GM12878 (cell line): ENCODE data around the gene TRAPPC6A. TPM values are rescaled to one million over a fixed set of nuclear protein-coding genes. Genes with fewer than 3 reads are reported as not detected.

Source experiments
- BCLAF1 ChIP-seq: fragments of 450-650 bp; IDR thresholded peaks from 2 replicates; pipeline ENCODE4 v1.6.1; 2017; ENCODE audit warnings: antibody characterized with exemption, mild to moderate bottlenecking, moderate library complexity
- BMI1 ChIP-seq: fragments of 450-650 bp; IDR thresholded peaks from 2 replicates; pipeline ENCODE4 v1.6.1; 2016; ENCODE audit warnings: mild to moderate bottlenecking, moderate library complexity, borderline replicate concordance
- DPF2 ChIP-seq: fragments of 450-650 bp; IDR thresholded peaks from 2 replicates; pipeline ENCODE4 v1.6.1; 2017; ENCODE audit warnings: mild to moderate bottlenecking
- EED ChIP-seq: sonication (generic); IDR thresholded peaks from 2 replicates; pipeline ENCODE4 v1.6.1; 2016; ENCODE audit warnings: antibody characterized with exemption, low read depth
- FOS ChIP-seq: IDR thresholded peaks from 3 replicates; pipeline ENCODE4 v1.6.1; 2011; ENCODE audit warnings: borderline replicate concordance; ENCODE audit not compliant: insufficient read length; ENCODE audit errors: extremely low read depth
- FOXK2 ChIP-seq: fragments of 450-650 bp; IDR thresholded peaks from 2 replicates; pipeline ENCODE4 v1.6.1; 2017; ENCODE audit warnings: mild to moderate bottlenecking, moderate library complexity
- GATAD2B ChIP-seq: fragments of 450-650 bp; conservative IDR thresholded peaks from 2 replicates; pipeline ENCODE4 v1.6.1; 2017; ENCODE audit warnings: low read depth, mild to moderate bottlenecking, moderate library complexity
- LARP7 ChIP-seq: fragments of 450-650 bp; IDR thresholded peaks from 2 replicates; pipeline ENCODE4 v1.6.1; 2017; ENCODE audit warnings: mild to moderate bottlenecking
- NFYB ChIP-seq: IDR thresholded peaks from 2 replicates; pipeline ENCODE4 v1.6.1; 2011; ENCODE audit warnings: low read depth, mild to moderate bottlenecking, low read length, improper control_type of control experiment, moderate library complexity; ENCODE audit not compliant: insufficient read depth
- PAX8 ChIP-seq: fragments of 450-650 bp; IDR thresholded peaks from 2 replicates; pipeline ENCODE4 v1.6.1; 2017; ENCODE audit warnings: mild to moderate bottlenecking, moderate library complexity
- PKNOX1 ChIP-seq: fragments of 450-650 bp; IDR thresholded peaks from 2 replicates; pipeline ENCODE4 v1.6.1; 2016; ENCODE audit warnings: mild to moderate bottlenecking
- POLR2A ChIP-seq: IDR thresholded peaks from 2 replicates; pipeline ENCODE4 v1.6.1; 2011; ENCODE audit warnings: low read depth, mild to moderate bottlenecking, low read length
- RELA ChIP-seq: fragments of 450-650 bp; IDR thresholded peaks from 2 replicates; pipeline ENCODE4 v1.8.0; 2014; ENCODE audit warnings: borderline replicate concordance; ENCODE audit not compliant: partially characterized antibody
- SMAD5 ChIP-seq: IDR thresholded peaks from 2 replicates; pipeline ENCODE4 v1.6.1; 2016; ENCODE audit warnings: antibody characterized with exemption, low read depth
- ZNF217 ChIP-seq: fragments of 450-650 bp; IDR thresholded peaks from 2 replicates; pipeline ENCODE4 v1.6.1; 2017; ENCODE audit warnings: antibody characterized with exemption, mild to moderate bottlenecking
- ZSCAN29 ChIP-seq: fragments of 450-650 bp; IDR thresholded peaks from 2 replicates; pipeline ENCODE4 v1.6.1; 2017; ENCODE audit warnings: mild to moderate bottlenecking, moderate library complexity
- ZZZ3 ChIP-seq: IDR thresholded peaks from 2 replicates; pipeline ENCODE4 v1.6.1; 2011; ENCODE audit warnings: low read depth; ENCODE audit not compliant: control insufficient read depth, insufficient read length
- polyA plus RNA-seq, 11 experiments: library from polyadenylated mRNA; depleted of rRNA in 4 of 11; unstranded in 6 of 11; stranded (reverse) in 5 of 11; fragments of >200 nt; fragmentation: Nextera tagmentation in 4 of 11; fragmentation: Illumina TruSeq in 1 of 11; extraction: Ambion mirVana in 4 of 11; extraction: Trizol in 1 of 11; gene quantifications; 1 replicate in 1 of 11; 2 replicates in 10 of 11; pipeline versions ENCODE4 v1.2.1 to v1.2.3, GENCODE V29; 2011 to 2016; ENCODE audit warnings: inconsistent platforms in 2 of 11, missing spikeins in 2 of 11, low read depth in 1 of 11
- total RNA-seq, 4 experiments: library from RNA; depleted of rRNA in 3 of 4; stranded (reverse); fragments of >200 nt in 3 of 4; fragmentation: Illumina TruSeq in 1 of 4; extraction: Trizol in 1 of 4; gene quantifications; 2 replicates each; pipeline versions ENCODE4 v1.2.1 to v1.2.3, GENCODE V29; 2013 to 2021
- TF ChIP-seq, protein P1 (sequence below): fragments of 450-650 bp; IDR thresholded peaks from 2 replicates; pipeline ENCODE4 v1.6.1; 2018; ENCODE audit warnings: borderline replicate concordance, mild to moderate bottlenecking; ENCODE audit not compliant: partially characterized antibody
- TF ChIP-seq, protein P2 (sequence below): fragments of 450-650 bp; IDR thresholded peaks from 2 replicates; pipeline ENCODE4 v1.6.1; 2017; ENCODE audit warnings: mild to moderate bottlenecking, moderate library complexity

TRAPPC6A gene
- total and polyA plus RNA-seq, 10 of the 15 experiments (the other 5 are each of a cell fraction or from before 2014, with no cell fraction given), result 1.8 to 83.9 (median 35.8) TPM

GRCh38 chr19:45178262-45179071, 430 bp upstream of the TRAPPC6A start, which contains the start of gene BLOC1S3 (continued):
- TF ChIP-seq FOXK2 (peak; percentile 92), BMI1 (no peak), RELA (no peak), EED (no peak), SMAD5 (no peak), ZNF217 (no peak), DPF2 (peak; percentile 43; the same call in 1 of the 2 replicates), PKNOX1 (peak; percentile 97), NFYB (peak; percentile 82), PAX8 (no peak), ZSCAN29 (no peak), GATAD2B (peak; percentile 80), ZZZ3 (no peak), LARP7 (no peak), FOS (peak; percentile 50), BCLAF1 (no peak), POLR2A (peak; percentile 83)
- TF ChIP-seq, protein P1, sequence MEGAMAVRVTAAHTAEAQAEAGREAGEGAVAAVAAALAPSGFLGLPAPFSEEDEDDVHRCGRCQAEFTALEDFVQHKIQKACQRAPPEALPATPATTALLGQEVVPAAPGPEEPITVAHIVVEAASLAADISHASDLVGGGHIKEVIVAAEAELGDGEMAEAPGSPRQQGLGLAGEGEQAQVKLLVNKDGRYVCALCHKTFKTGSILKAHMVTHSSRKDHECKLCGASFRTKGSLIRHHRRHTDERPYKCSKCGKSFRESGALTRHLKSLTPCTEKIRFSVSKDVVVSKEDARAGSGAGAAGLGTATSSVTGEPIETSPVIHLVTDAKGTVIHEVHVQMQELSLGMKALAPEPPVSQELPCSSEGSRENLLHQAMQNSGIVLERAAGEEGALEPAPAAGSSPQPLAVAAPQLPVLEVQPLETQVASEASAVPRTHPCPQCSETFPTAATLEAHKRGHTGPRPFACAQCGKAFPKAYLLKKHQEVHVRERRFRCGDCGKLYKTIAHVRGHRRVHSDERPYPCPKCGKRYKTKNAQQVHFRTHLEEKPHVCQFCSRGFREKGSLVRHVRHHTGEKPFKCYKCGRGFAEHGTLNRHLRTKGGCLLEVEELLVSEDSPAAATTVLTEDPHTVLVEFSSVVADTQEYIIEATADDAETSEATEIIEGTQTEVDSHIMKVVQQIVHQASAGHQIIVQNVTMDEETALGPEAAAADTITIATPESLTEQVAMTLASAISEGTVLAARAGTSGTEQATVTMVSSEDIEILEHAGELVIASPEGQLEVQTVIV, result peak; percentile 92
- TF ChIP-seq, protein P2, sequence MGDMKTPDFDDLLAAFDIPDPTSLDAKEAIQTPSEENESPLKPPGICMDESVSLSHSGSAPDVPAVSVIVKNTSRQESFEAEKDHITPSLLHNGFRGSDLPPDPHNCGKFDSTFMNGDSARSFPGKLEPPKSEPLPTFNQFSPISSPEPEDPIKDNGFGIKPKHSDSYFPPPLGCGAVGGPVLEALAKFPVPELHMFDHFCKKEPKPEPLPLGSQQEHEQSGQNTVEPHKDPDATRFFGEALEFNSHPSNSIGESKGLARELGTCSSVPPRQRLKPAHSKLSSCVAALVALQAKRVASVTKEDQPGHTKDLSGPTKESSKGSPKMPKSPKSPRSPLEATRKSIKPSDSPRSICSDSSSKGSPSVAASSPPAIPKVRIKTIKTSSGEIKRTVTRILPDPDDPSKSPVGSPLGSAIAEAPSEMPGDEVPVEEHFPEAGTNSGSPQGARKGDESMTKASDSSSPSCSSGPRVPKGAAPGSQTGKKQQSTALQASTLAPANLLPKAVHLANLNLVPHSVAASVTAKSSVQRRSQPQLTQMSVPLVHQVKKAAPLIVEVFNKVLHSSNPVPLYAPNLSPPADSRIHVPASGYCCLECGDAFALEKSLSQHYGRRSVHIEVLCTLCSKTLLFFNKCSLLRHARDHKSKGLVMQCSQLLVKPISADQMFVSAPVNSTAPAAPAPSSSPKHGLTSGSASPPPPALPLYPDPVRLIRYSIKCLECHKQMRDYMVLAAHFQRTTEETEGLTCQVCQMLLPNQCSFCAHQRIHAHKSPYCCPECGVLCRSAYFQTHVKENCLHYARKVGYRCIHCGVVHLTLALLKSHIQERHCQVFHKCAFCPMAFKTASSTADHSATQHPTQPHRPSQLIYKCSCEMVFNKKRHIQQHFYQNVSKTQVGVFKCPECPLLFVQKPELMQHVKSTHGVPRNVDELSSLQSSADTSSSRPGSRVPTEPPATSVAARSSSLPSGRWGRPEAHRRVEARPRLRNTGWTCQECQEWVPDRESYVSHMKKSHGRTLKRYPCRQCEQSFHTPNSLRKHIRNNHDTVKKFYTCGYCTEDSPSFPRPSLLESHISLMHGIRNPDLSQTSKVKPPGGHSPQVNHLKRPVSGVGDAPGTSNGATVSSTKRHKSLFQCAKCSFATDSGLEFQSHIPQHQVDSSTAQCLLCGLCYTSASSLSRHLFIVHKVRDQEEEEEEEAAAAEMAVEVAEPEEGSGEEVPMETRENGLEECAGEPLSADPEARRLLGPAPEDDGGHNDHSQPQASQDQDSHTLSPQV, result no peak
